ENCODE results near the gene UCHL3. TPM values are rescaled to one million over a fixed set of nuclear protein-coding genes. Genes with fewer than 3 reads are reported as not detected.
A peak's percentile ranks its signal among the peaks of the same experiment; 100 is the strongest.

UCHL3 gene
- 10 to 100 TPM; 10.3 to 20.6 TPM for total RNA-seq
- polyA plus RNA-seq, result 10 to 100 TPM; 37.3 to 38.3 TPM
- long read RNA-seq, donor 1, partial matches to known transcripts, result 0 of 9 reads
- long read RNA-seq, donor 1, other reads (novel, unspliced or antisense), result 6 of 9 reads
- long read RNA-seq, donor 2, partial matches to known transcripts, result 0 of 3 reads
- long read RNA-seq, donor 2, other reads (novel, unspliced or antisense), result 0 of 3 reads
- long read RNA-seq, donor 3, partial matches to known transcripts, result 0 of 7 reads
- long read RNA-seq, donor 3, other reads (novel, unspliced or antisense), result 5 of 7 reads
- long read RNA-seq, donor 4, partial matches to known transcripts, result 0 of 1 reads
- long read RNA-seq, donor 4, other reads (novel, unspliced or antisense), result 0 of 1 reads
- long read RNA-seq, donor 5, partial matches to known transcripts, result 0 of 18 reads
- long read RNA-seq, donor 5, other reads (novel, unspliced or antisense), result 15 of 18 reads

DNA sequence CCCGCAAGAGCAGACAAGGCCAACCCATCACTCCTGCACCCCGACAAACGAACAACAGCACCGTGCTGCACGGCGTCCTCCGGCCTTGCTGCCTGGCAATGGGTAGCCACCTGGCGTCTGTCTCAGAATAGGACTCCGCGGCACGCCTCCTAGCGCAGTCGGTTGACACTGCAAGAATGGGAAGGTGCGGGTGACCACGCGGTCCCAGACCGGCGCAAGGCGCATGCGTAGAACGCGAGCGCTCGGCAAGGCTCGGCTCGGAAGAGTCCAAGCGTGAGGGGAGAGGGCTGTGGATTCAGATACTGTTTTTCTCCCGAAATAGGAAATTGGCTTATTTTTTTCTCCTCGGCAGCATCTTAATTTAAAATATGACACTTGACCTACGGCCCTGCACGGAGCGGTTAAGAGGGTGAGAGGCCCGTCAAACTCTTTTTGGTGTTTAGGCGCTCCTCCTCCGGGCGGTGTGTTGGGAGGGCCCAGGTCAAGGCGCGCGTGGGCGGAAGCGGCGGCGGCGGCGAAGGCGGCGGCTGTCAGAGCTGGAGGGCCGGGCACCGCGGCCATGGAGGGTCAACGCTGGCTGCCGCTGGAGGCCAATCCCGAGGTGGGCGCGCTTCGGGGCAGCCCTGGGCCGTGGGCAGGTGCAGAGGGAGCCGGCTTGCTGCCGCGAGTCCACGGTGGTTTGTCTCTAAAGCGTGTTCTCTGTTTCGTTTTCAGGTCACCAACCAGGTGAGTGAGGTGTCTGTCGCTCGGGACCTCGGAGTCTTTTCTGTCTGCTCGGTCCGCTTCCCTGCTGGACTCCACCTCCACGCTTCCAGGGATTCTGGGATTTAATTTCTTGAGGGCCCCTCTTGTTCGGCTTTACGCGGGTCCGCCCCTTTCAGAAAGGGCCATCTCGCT, at the start of gene UCHL3:
Gene UCHL3, plus strand, starts transcription at position 530 of the 897 bp plus-strand sequence. Its CDS starts 30 bp downstream, at position 560.
- Histone ChIP-seq H3K36me3 (ENCODE audit: control insufficient read depth in 4 of 4, insufficient read depth in 4 of 4, low read length in 4 of 4) (peaks cover 0 to 2% (median 0%) of the 10 kb centered on the region in 4 donors), H3K4me1 (ENCODE audit: control insufficient read depth in 5 of 5, insufficient read depth in 5 of 5, low read length in 5 of 5) (peaks cover 1 to 18% (median 9%) of the 10 kb centered on the region in 5 donors), H3K27me3 (ENCODE audit: control insufficient read depth in 3 of 3, insufficient read depth in 3 of 3, low read length in 2 of 3) (no peaks in the 10 kb centered on the region), H3K4me3 (peak within 1 kb of the TSS; percentile 100), H3K9ac (ENCODE audit: insufficient read depth in 1 of 2, low read length in 2 of 2) (peak within 1 kb of the TSS; percentile 55 to 90), H3K27ac (ENCODE audit: low read depth in 1 of 2, low read length in 1 of 2) (peak within 1 kb of the TSS; percentile 58 to 90), H3K9me3 (ENCODE audit: control insufficient read depth in 4 of 4, insufficient read depth in 3 of 4, low read length in 3 of 4) (no peaks in the 10 kb centered on the region)
- peak; percentile 93 for TF ChIP-seq CTCF (IDR thresholded peaks at IDR 0.05; ENCODE audit: control extremely low read depth, extremely low read depth)
- ATAC-seq (ENCODE audit: insufficient read depth, low FRiP score), result peak; percentile 97
- WGBS, 2 donors, result 0% methylated on average over 66 to 74 of the region's 74 CpGs
- peak; percentile 97 to 98 (median 97) for DNase-seq

DNA sequence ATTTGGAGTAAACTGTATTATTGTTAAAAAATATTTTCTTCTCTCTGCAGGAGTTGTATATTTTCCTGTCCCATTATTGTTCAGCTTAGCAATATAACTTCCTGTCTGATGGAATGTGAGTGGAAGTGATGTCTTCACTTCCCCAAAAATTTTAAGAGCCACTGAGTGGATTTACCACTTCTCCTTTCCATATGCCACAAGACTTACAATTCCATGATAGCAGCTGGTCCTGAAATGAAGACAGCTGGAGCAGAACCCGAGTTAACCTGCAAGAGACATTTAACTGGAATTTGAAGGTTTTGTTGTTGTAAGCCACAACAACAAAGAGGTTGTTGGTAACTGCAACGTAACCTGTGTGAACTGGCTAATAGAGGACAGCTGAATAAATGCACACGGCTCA, 44.3 kb upstream of the UCHL3 start:
- Histone ChIP-seq H3K9me3 (ENCODE audit: control insufficient read depth in 4 of 4, insufficient read depth in 3 of 4, low read length in 3 of 4) (no peaks in the 10 kb centered on the region), H3K9ac (ENCODE audit: insufficient read depth in 1 of 2, low read length in 2 of 2) (no peak overlapping the region), H3K27me3 (ENCODE audit: control insufficient read depth in 3 of 3, insufficient read depth in 3 of 3, low read length in 2 of 3) (no peaks in the 10 kb centered on the region), H3K4me3 (no peak overlapping the region), H3K27ac (ENCODE audit: low read depth in 1 of 2, low read length in 1 of 2) (no peak overlapping the region), H3K36me3 (ENCODE audit: control insufficient read depth in 4 of 4, insufficient read depth in 4 of 4, low read length in 4 of 4) (no peaks in the 10 kb centered on the region), H3K4me1 (ENCODE audit: control insufficient read depth in 5 of 5, insufficient read depth in 5 of 5, low read length in 5 of 5) (peaks cover 0 to 6% (median 0%) of the 10 kb centered on the region in 5 donors)
- no peak for TF ChIP-seq CTCF (IDR thresholded peaks at IDR 0.05; ENCODE audit: control extremely low read depth, extremely low read depth)
- WGBS, 2 donors, result 45 to 73% methylated on average over 3 of the region's 3 CpGs
- DNase-seq (peak in 2 of 3 donors; percentile 13 to 19), ATAC-seq (ENCODE audit: insufficient read depth, low FRiP score) (peak; percentile 47)

DNA sequence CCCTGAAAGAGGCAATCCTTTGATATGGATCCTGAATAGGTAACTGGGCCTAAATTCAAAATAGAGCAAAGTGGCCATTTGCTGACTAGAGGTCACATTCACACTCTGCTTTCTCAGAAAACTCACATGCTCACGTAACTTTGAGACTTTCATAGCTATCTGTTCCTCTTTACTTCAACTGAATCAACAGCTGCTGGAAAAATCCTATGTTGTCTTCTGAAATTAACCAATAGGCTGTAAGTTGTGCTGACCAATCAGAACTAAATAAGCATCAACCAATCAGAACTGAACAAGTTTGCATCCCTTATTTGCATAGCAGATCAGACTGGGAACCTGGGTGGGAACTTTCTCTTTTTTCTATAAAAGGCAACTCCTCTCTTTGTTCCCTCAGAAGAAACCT, 43.6 kb upstream of the UCHL3 start:
- H3K27me3 ChIP-seq (ENCODE audit: control insufficient read depth in 3 of 3, insufficient read depth in 3 of 3, low read length in 2 of 3), result no peaks in the 10 kb centered on the region
- no peak overlapping the region for H3K27ac ChIP-seq (ENCODE audit: low read depth in 1 of 2, low read length in 1 of 2)
- H3K9me3 ChIP-seq (ENCODE audit: control insufficient read depth in 4 of 4, insufficient read depth in 3 of 4, low read length in 3 of 4), result no peaks in the 10 kb centered on the region
- no peaks in the 10 kb centered on the region for H3K36me3 ChIP-seq (ENCODE audit: control insufficient read depth in 4 of 4, insufficient read depth in 4 of 4, low read length in 4 of 4)
- peaks cover 0 to 6% (median 0%) of the 10 kb centered on the region in 5 donors for H3K4me1 ChIP-seq (ENCODE audit: control insufficient read depth in 5 of 5, insufficient read depth in 5 of 5, low read length in 5 of 5)
- no peak overlapping the region for H3K9ac ChIP-seq (ENCODE audit: insufficient read depth in 1 of 2, low read length in 2 of 2)
- ATAC-seq (ENCODE audit: insufficient read depth, low FRiP score), result no peak
- TF ChIP-seq CTCF (IDR thresholded peaks at IDR 0.05; ENCODE audit: control extremely low read depth, extremely low read depth), result no peak
- WGBS, 2 donors, result 62 to 70% methylated on average over 1 of the region's 1 CpG
- no peak overlapping the region for H3K4me3 ChIP-seq
- DNase-seq, result no peak
